SU-DHL-6 (cell line): Measurements from ENCODE around the gene CHIC1.
"Not testable (repeated sequence)": the region's sequence is repeated elsewhere in the genome, so short reads cannot be mapped to it uniquely, and the experiment has no call there.

Source experiments
- H2AFZ ChIP-seq: fragments of 200-600 bp; sonication (generic); 2 replicates; pipeline ENCODE4 v1.6.1; 2014; ENCODE audit warnings: low read depth, mild to moderate bottlenecking, moderate library complexity, mixed read lengths, antibody characterized with exemption, low read length; ENCODE audit not compliant: severe bottlenecking
- H3F3A ChIP-seq: fragments of 200-600 bp; shearing (Covaris generic); 2 replicates; pipeline ENCODE4 v1.6.0; 2016; ENCODE audit warnings: antibody characterized with exemption, mild to moderate bottlenecking; ENCODE audit not compliant: insufficient read depth
- H3K27ac ChIP-seq: fragments of 200-600 bp; sonication (generic); 2 replicates; pipeline ENCODE4 v1.5.1; 2016; ENCODE audit warnings: low read depth, mild to moderate bottlenecking, low read length, moderate library complexity, mixed read lengths
- H3K27me3 ChIP-seq: fragments of 200-600 bp; sonication (generic), shearing (Covaris generic); 2 replicates; pipeline ENCODE4 v1.6.0; 2014; ENCODE audit warnings: mild to moderate bottlenecking, low read length
- H3K36me3 ChIP-seq: fragments of 200-600 bp; sonication (generic); 2 replicates; pipeline ENCODE4 v1.6.1; 2014; ENCODE audit warnings: mild to moderate bottlenecking, low read length, mixed read lengths
- H3K4me2 ChIP-seq: fragments of 300-600, 200-600 bp; shearing (Covaris generic), sonication (generic); 2 replicates; pipeline ENCODE4 v1.6.0; 2014; ENCODE audit warnings: low read length, low read depth, mild to moderate bottlenecking; ENCODE audit not compliant: poor library complexity, severe bottlenecking
- H3K4me3 ChIP-seq: fragments of 200-600 bp; sonication (generic); 2 replicates; pipeline ENCODE4 v1.5.1; 2014; ENCODE audit warnings: antibody characterized with exemption, low read length, mild to moderate bottlenecking, mixed read lengths; ENCODE audit not compliant: insufficient read depth, poor library complexity, severe bottlenecking
- H3K79me2 ChIP-seq: fragments of 200-600 bp; sonication (generic); 2 replicates; pipeline ENCODE4 v1.6.1; 2014; ENCODE audit warnings: mild to moderate bottlenecking, low read length, moderate library complexity; ENCODE audit not compliant: insufficient read depth
- H3K9ac ChIP-seq: fragments of 200-600 bp; sonication (generic); 2 replicates; pipeline ENCODE4 v1.7.0; 2014; ENCODE audit warnings: mild to moderate bottlenecking, low read length
- H3K9me2 ChIP-seq: fragments of 200-600 bp; sonication (generic); replicated peaks from 2 replicates; pipeline ENCODE4 v1.6.1; 2014; ENCODE audit warnings: low read length; ENCODE audit not compliant: insufficient read depth
- H3K9me3 ChIP-seq: fragments of 200-600 bp; sonication (generic); 2 replicates; pipeline ENCODE4 v1.6.1; 2014; ENCODE audit warnings: low read length, mixed read lengths; ENCODE audit not compliant: insufficient read depth
- H4K20me1 ChIP-seq: fragments of 200-600 bp; sonication (generic); 2 replicates; pipeline ENCODE4 v1.6.1; 2014; ENCODE audit warnings: low read depth, mild to moderate bottlenecking, antibody characterized with exemption, low read length, moderate library complexity, mixed read lengths
- EZH2phosphoT487 ChIP-seq: fragments of 200-600 bp; sonication (generic), shearing (Covaris generic); conservative IDR thresholded peaks from 2 replicates; pipeline ENCODE4 v1.6.1; 2018; ENCODE audit warnings: mild to moderate bottlenecking, antibody characterized with exemption, low read length, moderate library complexity, mixed read lengths
- TF ChIP-seq, protein P1 (sequence below): fragments of 200-600 bp; sonication (generic); IDR thresholded peaks from one replicate; pipeline ENCODE4 v1.5.1; 2017; ENCODE audit warnings: antibody characterized with exemption, mild to moderate bottlenecking, low read length, moderate library complexity; ENCODE audit not compliant: insufficient read depth, poor library complexity, severe bottlenecking

Gene CHIC1

DNA sequence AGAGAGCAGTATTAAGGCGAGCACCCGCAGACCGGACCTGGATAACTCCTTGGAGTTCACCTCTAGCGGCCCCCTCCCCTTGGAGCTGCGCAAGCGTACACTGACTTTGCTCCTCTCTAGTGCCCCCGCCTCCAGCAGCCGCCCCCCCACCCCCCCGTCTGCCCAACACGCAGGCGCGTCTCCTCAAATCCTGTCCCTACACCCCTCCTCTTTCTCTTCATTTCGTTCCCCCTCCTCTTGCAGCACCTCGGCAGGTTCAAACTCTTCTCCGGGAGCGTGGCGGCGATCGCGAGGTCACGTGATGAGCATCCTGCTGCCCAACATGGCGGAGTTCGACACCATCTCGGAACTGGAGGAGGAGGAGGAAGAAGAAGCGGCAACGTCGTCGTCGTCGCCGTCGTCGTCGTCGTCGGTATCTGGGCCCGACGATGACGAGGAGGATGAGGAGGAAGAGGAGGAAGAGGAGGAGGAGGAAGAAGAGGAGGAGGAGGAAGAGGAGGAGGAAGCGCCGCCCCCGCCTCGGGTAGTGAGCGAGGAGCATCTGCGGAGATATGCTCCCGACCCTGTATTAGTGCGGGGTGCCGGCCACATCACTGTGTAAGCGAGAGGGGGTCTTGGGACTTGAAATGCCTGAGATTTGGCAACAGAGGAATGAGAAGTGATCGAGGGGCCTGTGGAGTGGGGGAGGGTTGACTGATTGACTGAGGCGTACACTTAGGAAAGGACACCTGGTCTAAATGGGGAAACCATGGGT, at the start of gene CHIC1:
CHIC1 (plus strand) TSS at position 214 of the 754 bp plus-strand sequence; CDS start at position 302, 88 bp downstream.
- TF ChIP-seq, protein P1, sequence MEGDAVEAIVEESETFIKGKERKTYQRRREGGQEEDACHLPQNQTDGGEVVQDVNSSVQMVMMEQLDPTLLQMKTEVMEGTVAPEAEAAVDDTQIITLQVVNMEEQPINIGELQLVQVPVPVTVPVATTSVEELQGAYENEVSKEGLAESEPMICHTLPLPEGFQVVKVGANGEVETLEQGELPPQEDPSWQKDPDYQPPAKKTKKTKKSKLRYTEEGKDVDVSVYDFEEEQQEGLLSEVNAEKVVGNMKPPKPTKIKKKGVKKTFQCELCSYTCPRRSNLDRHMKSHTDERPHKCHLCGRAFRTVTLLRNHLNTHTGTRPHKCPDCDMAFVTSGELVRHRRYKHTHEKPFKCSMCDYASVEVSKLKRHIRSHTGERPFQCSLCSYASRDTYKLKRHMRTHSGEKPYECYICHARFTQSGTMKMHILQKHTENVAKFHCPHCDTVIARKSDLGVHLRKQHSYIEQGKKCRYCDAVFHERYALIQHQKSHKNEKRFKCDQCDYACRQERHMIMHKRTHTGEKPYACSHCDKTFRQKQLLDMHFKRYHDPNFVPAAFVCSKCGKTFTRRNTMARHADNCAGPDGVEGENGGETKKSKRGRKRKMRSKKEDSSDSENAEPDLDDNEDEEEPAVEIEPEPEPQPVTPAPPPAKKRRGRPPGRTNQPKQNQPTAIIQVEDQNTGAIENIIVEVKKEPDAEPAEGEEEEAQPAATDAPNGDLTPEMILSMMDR = no peak
- no peak for TF ChIP-seq EZH2phosphoT487
- H3K27me3 ChIP-seq = no peaks in the 10 kb centered on the region
- no peaks in the 10 kb centered on the region for H4K20me1 ChIP-seq
- peak within 1 kb of the TSS; percentile 72 for H3K9ac ChIP-seq
- H3K27ac ChIP-seq = peak within 1 kb of the TSS; percentile 73
- peak within 1 kb of the TSS; percentile 76 for H3K4me3 ChIP-seq
- no peaks in the 10 kb centered on the region for H3K9me2 ChIP-seq
- H3K79me2 ChIP-seq = peaks cover 4% of the 10 kb centered on the region; the same call in 1 of the 2 replicates
- no peaks in the 10 kb centered on the region for H3K36me3 ChIP-seq
- peaks cover 11% of the 10 kb centered on the region; the same call in 1 of the 2 replicates for H3F3A ChIP-seq
- peak within 1 kb of the TSS; percentile 81 for H3K4me2 ChIP-seq
- H3K9me3 ChIP-seq = no peaks in the 10 kb centered on the region
- H2AFZ ChIP-seq = peak within 1 kb of the TSS; percentile 87

DNA sequence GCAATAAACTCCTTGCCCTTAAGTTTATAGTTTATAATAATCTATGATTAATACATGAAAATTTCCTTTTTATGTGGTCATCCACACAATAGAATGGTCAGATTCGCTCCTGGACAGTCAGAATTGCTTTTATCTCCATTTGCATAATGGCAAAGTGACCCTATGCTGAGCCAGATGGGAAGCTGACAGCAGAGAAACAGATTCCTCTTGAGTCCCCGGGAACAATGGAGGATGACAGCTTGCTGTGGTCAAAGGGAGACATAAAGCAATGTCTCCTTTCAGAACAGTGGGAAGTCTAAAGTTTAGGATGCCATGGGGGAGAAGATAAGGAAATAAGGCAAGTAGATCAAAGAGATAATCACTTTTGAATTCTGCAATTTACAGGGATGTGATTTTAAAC, 40.2 kb upstream of the CHIC1 start:
- not testable (repeated sequence) for H3F3A ChIP-seq, H3K9me3 ChIP-seq, H3K4me3 ChIP-seq, H3K27me3 ChIP-seq, H2AFZ ChIP-seq, H3K9ac ChIP-seq, H3K9me2 ChIP-seq, H3K36me3 ChIP-seq, H3K79me2 ChIP-seq, H3K27ac ChIP-seq, H3K4me2 ChIP-seq, H4K20me1 ChIP-seq

DNA sequence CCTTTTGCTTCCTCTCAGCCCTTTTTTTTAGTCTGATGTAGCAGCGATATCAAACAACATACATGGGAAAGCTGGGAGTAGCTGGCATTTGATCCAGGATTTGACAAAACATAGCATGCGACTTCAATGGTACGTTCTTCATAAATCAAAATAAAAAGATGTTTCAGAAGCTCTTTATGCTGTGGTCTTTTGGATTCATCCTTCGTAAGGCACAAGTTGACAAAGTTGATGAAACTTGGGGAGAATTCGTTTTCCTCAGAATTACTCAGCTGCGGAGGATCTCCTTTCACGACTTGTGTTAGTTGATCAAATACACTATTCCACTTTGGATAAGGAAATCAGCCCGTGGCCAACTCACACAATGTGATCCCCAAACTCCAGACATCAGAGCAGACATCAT, 38.1 kb upstream of the CHIC1 start:
- H3K4me2 ChIP-seq = no peak overlapping the region
- no peak overlapping the region for H3K4me3 ChIP-seq
- no peaks in the 10 kb centered on the region for H3K27me3 ChIP-seq
- H3K9me2 ChIP-seq = no peaks in the 10 kb centered on the region
- no peaks in the 10 kb centered on the region for H3K9me3 ChIP-seq
- no peaks in the 10 kb centered on the region for H3F3A ChIP-seq
- no peaks in the 10 kb centered on the region for H3K36me3 ChIP-seq
- TF ChIP-seq, protein P1 = no peak
- no peak for TF ChIP-seq EZH2phosphoT487
- H3K9ac ChIP-seq = no peak overlapping the region
- H4K20me1 ChIP-seq = no peaks in the 10 kb centered on the region
- no peak overlapping the region for H3K27ac ChIP-seq
- no peaks in the 10 kb centered on the region for H3K79me2 ChIP-seq
- H2AFZ ChIP-seq = no peak overlapping the region

DNA sequence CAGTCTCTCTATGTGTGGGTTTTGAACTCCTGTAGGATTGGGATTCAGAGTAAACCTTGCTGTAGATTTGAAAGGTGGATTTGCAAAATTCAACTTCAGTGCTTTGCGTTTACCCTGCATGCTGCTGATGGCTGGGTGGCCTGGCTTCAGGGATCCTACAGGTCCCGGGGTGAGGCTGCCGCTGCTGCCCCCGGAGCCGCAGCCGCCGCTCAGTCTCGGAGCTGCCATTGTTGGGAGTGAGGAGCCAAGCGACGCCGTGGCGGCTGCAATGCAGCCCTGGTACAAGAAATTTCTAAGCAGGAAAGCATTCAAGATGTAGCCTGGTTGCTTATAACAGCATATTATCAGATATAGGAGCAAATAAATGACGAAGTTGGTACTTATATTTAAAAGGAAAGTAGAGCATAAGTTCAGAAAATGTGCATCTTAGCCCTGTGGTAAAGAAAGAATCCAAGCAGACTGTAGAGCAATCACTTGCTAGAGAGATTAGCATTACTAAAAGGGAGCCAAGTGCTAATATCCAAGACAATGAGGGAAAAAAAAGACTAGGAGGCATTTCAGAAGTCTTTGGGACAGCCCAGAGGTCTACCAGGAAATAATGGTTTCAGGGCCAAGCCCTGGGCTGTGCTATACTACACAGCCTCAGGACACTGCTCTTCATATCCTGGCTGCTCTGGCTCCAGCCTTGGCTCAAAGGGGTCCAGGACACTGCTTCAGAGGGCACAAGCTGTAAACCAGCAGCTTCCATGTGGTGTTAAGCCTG, 36.9 kb upstream of the CHIC1 start:
- Histone ChIP-seq H3K4me3 (no peak overlapping the region), H3K27ac (no peak overlapping the region), H3K9ac (no peak overlapping the region), H3K9me2 (no peaks in the 10 kb centered on the region), H4K20me1 (no peaks in the 10 kb centered on the region), H3K36me3 (no peaks in the 10 kb centered on the region), H2AFZ (no peak overlapping the region), H3K4me2 (no peak overlapping the region), H3K27me3 (no peaks in the 10 kb centered on the region), H3F3A (no peaks in the 10 kb centered on the region), H3K9me3 (no peaks in the 10 kb centered on the region), H3K79me2 (no peaks in the 10 kb centered on the region)
- TF ChIP-seq, protein P1 = no peak
- no peak for TF ChIP-seq EZH2phosphoT487

DNA sequence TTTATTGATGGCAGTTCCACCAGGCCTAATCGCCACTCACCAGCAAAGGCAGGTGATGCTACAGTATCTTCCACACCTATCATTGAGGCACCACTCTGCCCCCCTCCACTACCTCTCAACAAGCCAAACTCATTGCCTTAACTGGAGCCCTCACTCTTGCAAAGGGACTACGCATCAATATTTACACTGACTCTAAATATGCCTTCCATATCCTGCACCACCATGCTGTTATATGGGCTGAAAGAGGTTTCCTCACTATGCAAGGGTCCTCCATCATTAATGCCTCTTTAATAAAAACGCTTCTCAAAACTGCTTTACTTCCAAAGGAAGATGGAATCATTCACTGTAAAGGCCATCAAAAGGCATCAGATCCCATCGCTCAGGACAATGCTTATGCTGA, 31.3 kb upstream of the CHIC1 start:
- not testable (repeated sequence) for H3K9ac ChIP-seq, H3K9me3 ChIP-seq, H3K27me3 ChIP-seq, H3K27ac ChIP-seq, H4K20me1 ChIP-seq, H3K36me3 ChIP-seq, H3K4me2 ChIP-seq, H3F3A ChIP-seq, H3K79me2 ChIP-seq, H2AFZ ChIP-seq, H3K9me2 ChIP-seq, H3K4me3 ChIP-seq
